ENCODE data around the gene PHKG2. TPM values are rescaled to one million over a fixed set of nuclear protein-coding genes. Genes with fewer than 3 reads are reported as not detected.
A peak's percentile ranks its signal among the peaks of the same experiment; 100 is the strongest.

PHKG2 gene
- total and polyA plus RNA-seq, 9 donors = 13.1 to 41.6 (median 20.6) TPM

- H3K27ac ChIP-seq = peak overlapping the region; percentile 39 to 73
- H3K36me3 ChIP-seq = no peaks in the 10 kb centered on the region
- H3K27me3 ChIP-seq = no peaks in the 10 kb centered on the region
- 0 to 1% (median 0%) methylated on average over 80 to 81 of the region's 81 CpGs for WGBS, 3 donors
- peak overlapping the region; percentile 58 for H3K4me3 ChIP-seq
- peaks cover 7% of the 10 kb centered on the region for H3K4me1 ChIP-seq (ENCODE audit: insufficient read depth)
- intact Hi-C loops (cut with DNase I) = no loop called here
- H3K9me3 ChIP-seq = no peaks in the 10 kb centered on the region
- peak; percentile 79 to 87 (median 82) for DNase-seq
- TF ChIP-seq POLR2A (IDR thresholded peaks at IDR 0.05) (peak; percentile 8), EP300 (IDR thresholded peaks at IDR 0.05) (no peak)
Observed at GRCh38 chr16:30775392-30776188, 27.4 kb downstream of the PHKG2 start.

- intact Hi-C loops (cut with DNase I) = no loop called here
- TF ChIP-seq CTCF (IDR thresholded peaks at IDR 0.05) = no peak
- TF ChIP-seq POLR2A (IDR thresholded peaks at IDR 0.05) = no peak
- no peak for TF ChIP-seq EP300 (IDR thresholded peaks at IDR 0.05)
- Histone ChIP-seq H3K36me3 (no peaks in the 10 kb centered on the region), H3K9me3 (no peaks in the 10 kb centered on the region), H3K27me3 (no peaks in the 10 kb centered on the region), H3K4me1 (ENCODE audit: insufficient read depth) (peaks cover 7% of the 10 kb centered on the region), H3K4me3 (no peak overlapping the region), H3K27ac (peak overlapping the region in 1 of 2 donors; percentile 7)
- 85 to 87% (median 87%) methylated on average over 7 of the region's 7 CpGs for WGBS, 3 donors
- DNase-seq = no peak
Observed at GRCh38 chr16:30777591-30778297, 29.5 kb downstream of the PHKG2 start.

GRCh38 chr16:30778549-30779244, 30.5 kb downstream of the PHKG2 start:
- Histone ChIP-seq H3K9me3 (no peaks in the 10 kb centered on the region), H3K27ac (no peak overlapping the region), H3K36me3 (no peaks in the 10 kb centered on the region), H3K27me3 (no peaks in the 10 kb centered on the region), H3K4me3 (no peak overlapping the region), H3K4me1 (ENCODE audit: insufficient read depth) (peaks cover 7% of the 10 kb centered on the region)
- intact Hi-C loops (cut with DNase I) = no loop called here
- no peak for DNase-seq
- WGBS, 3 donors = 67 to 72% (median 68%) methylated on average over 14 of the region's 14 CpGs
- no peak for TF ChIP-seq CTCF (IDR thresholded peaks at IDR 0.05)
- no peak for TF ChIP-seq POLR2A (IDR thresholded peaks at IDR 0.05)
- TF ChIP-seq EP300 (IDR thresholded peaks at IDR 0.05) = no peak

GRCh38 chr16:30779596-30779995, 31.4 kb downstream of the PHKG2 start:
- H3K27me3 ChIP-seq = no peaks in the 10 kb centered on the region
- H3K4me3 ChIP-seq = no peak overlapping the region
- intact Hi-C loops (cut with DNase I) = no loop called here
- no peak for DNase-seq
- H3K9me3 ChIP-seq = no peaks in the 10 kb centered on the region
- H3K36me3 ChIP-seq = no peaks in the 10 kb centered on the region
- no peak overlapping the region for H3K27ac ChIP-seq
- H3K4me1 ChIP-seq (ENCODE audit: insufficient read depth) = peaks cover 7% of the 10 kb centered on the region
- TF ChIP-seq EP300 (IDR thresholded peaks at IDR 0.05) (no peak), POLR2A (IDR thresholded peaks at IDR 0.05) (no peak), CTCF (IDR thresholded peaks at IDR 0.05) (no peak)
- 83 to 87% (median 85%) methylated on average over 6 of the region's 6 CpGs for WGBS, 3 donors

Data from ovary (tissue), 9 donors.